Activated naive CD4-positive, alpha-beta T cell treated with anti-CD3 and anti-CD28 coated beads for 36 hours (primary cell): ENCODE results near the gene FAM47E. TPM values are rescaled to one million over a fixed set of nuclear protein-coding genes. Genes with fewer than 3 reads are reported as not detected.

Experiments used
- CTCF ChIA-PET: fragments of 350-600 bp; sonication (Branson Sonifier 250); formaldehyde crosslinking; loops from one replicate; lab custom pipeline; 2021; ENCODE audit warnings: antibody characterized with exemption; lab: Charles Lee
- DNase-seq: peaks from one replicate; pipeline ENCODE4 v3.0.0-alpha.2; 2020
- H3K27ac Mint-ChIP-seq: one replicate; pipeline ENCODE4 v1.8.0; 2021; ENCODE audit warnings: mild to moderate bottlenecking, mixed read lengths
- H3K27me3 Mint-ChIP-seq: one replicate; pipeline ENCODE4 v1.8.0; 2021; ENCODE audit warnings: low read depth, mixed read lengths
- H3K36me3 Mint-ChIP-seq: one replicate; pipeline ENCODE4 v1.8.0; 2021; ENCODE audit warnings: low read depth, mixed read lengths
- H3K4me1 Mint-ChIP-seq: one replicate; pipeline ENCODE4 v1.8.0; 2021; ENCODE audit warnings: low read depth, mixed read lengths
- H3K4me3 Mint-ChIP-seq: one replicate; pipeline ENCODE4 v1.8.0; 2021; ENCODE audit warnings: mild to moderate bottlenecking, moderate library complexity, mixed read lengths
- H3K9me3 Mint-ChIP-seq: one replicate; pipeline ENCODE4 v1.8.0; 2021; ENCODE audit warnings: mixed read lengths
- intact Hi-C: fragments of 100-400 bp; cut with micrococcal nuclease; formaldehyde crosslinking; loops from one replicate; pipeline ENCODE4 v1.15.1; 2023
- total RNA-seq, 2 experiments: library from RNA; stranded (reverse); gene quantifications; one replicate each; pipeline ENCODE4 v1.2.3, GENCODE V29; 2021

FAM47E gene
- total RNA-seq, 2 experiments from 2014 or later, result not detected

DNA sequence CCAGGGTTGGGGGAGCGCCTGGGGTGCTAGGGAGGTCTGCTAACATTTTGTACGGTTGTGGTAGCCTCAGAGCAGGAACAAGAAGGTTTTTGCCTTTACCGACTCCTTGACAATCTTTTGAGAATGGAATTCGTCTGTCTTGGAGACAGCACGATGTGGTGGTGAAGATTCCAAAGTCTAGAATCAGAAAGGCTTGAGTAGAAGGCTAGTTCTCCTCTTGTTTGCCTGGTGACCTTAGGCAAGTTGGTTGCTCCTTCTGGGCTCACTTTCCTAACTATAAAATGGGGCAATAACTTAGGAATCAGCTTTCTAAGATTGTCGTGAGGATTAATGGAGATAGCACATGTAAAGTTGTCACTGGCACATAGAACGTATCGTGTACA, 741 bp downstream of the FAM47E start:
- intact Hi-C loops, result loop anchor here (5.0 kb wide), 1 partner anchor 125 kb away; no protein-coding TSS in a partner anchor
- no peak overlapping the region for H3K4me3 Mint-ChIP-seq
- no peak overlapping the region for H3K27ac Mint-ChIP-seq
- H3K9me3 Mint-ChIP-seq, result no peaks in the 10 kb centered on the region
- CTCF ChIA-PET, result interaction anchor here (0.9 to 3.3 kb wide), 3 partner anchors 55 to 125 kb away, joined by 4 to 11 read pairs (median 11); no protein-coding TSS in a partner anchor
- no peaks in the 10 kb centered on the region for H3K36me3 Mint-ChIP-seq
- peaks cover 39% of the 10 kb centered on the region for H3K27me3 Mint-ChIP-seq
- peaks cover 4% of the 10 kb centered on the region for H3K4me1 Mint-ChIP-seq
- DNase-seq, result no peak

DNA sequence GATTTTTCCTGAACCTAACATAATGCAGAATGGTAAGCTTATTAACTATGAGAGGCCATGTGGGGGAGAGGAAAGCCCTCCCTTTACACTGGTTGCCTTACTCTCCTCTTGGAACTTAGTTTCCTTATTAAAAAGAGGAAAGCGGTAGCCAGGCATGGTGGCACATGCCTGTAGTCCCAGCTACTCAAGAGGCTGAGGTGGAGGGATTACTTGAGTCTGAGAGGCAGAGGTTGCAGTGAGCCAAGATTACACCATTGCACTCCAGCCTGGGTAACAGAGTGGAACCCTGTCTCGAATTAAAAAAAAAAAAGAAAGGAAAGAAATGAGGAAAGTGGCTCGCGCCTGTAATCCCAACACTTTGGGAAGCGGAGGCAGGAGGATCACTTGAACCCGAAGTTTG, 2.0 kb downstream of the FAM47E start:
- H3K36me3 Mint-ChIP-seq, result no peaks in the 10 kb centered on the region
- intact Hi-C loops, result loop anchor here (5.0 kb wide), 1 partner anchor 124 kb away; no protein-coding TSS in a partner anchor
- CTCF ChIA-PET, result interaction anchor here (0.6 to 3.3 kb wide), 3 partner anchors 34 to 124 kb away, joined by 3 to 11 read pairs (median 11); no protein-coding TSS in a partner anchor
- H3K27ac Mint-ChIP-seq, result no peak overlapping the region
- no peak overlapping the region for H3K4me3 Mint-ChIP-seq
- H3K4me1 Mint-ChIP-seq, result peaks cover 4% of the 10 kb centered on the region
- H3K9me3 Mint-ChIP-seq, result no peaks in the 10 kb centered on the region
- DNase-seq, result no peak
- H3K27me3 Mint-ChIP-seq, result peaks cover 41% of the 10 kb centered on the region

DNA sequence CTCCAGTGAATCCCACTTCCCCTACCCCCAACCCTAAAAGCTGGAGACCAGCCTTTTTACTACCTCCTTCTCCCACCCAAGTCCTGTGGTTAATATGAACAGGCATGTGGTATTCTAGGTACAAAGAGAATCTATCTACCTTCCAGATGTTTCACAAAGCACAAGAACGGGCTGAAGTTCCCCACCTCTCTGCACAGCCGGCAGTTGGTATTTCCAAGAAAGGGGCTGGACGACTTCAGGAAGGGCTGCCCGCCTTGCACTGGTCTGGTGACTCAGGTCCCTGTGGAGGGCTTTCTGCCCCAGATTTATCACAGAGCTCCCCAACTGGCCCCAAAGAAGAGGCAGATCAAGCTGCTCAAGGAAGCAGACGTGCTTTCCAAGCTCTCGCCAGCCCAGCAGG, 4.5 kb downstream of the FAM47E start:
- CTCF ChIA-PET, result no interaction called here
- Mint-ChIP-seq H3K4me3 (no peak overlapping the region), H3K27ac (no peak overlapping the region), H3K27me3 (peaks cover 29% of the 10 kb centered on the region), H3K9me3 (no peaks in the 10 kb centered on the region), H3K4me1 (peaks cover 4% of the 10 kb centered on the region), H3K36me3 (no peaks in the 10 kb centered on the region)
- no peak for DNase-seq
- intact Hi-C loops, result no loop called here

DNA sequence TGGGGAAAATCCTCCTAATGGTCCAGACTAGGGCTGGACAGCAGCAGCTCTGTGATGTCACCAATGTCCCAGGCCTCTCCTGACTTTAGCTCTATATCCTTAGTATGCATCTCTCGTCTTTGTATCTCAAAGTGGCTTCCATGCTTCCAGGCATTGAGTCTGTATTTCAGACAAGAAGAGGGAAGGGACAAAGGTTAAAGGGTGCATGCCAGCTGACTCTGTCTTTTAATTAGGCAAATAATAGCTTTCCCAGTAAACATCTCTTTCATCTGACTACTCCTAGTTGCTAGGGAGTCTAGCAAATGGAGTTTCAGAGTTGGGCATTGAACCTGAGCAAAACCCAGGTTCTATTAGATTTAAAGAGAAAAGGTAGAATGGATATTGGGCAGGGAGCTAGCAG, 5.4 kb downstream of the FAM47E start:
- Mint-ChIP-seq H3K27me3 (peaks cover 25% of the 10 kb centered on the region), H3K4me1 (no peaks in the 10 kb centered on the region), H3K27ac (no peak overlapping the region), H3K9me3 (no peaks in the 10 kb centered on the region), H3K36me3 (no peaks in the 10 kb centered on the region), H3K4me3 (no peak overlapping the region)
- intact Hi-C loops, result no loop called here
- CTCF ChIA-PET, result no interaction called here
- no peak for DNase-seq

DNA sequence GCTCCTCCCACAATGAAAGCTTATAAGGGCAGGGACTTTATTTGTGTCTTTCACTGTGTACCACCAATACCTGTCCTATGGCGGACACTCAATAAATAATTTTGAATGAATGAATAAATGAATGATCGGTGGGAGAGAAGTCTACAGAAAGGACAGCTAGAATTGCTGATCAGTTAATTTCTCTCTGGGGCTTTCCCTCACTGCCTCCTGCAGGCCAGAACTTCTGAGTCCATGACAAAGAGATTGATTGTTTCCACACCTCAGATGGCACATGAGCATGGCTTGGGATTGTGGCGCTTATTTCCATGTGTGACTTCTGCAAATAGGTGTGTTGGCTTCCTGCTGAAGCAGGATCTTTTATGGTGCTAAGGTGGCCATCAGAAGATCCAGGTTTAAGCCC, 6.3 kb downstream of the FAM47E start:
- Mint-ChIP-seq H3K27ac (no peak overlapping the region), H3K36me3 (no peaks in the 10 kb centered on the region), H3K27me3 (peaks cover 22% of the 10 kb centered on the region), H3K9me3 (no peaks in the 10 kb centered on the region), H3K4me3 (no peak overlapping the region), H3K4me1 (no peaks in the 10 kb centered on the region)
- DNase-seq, result no peak
- CTCF ChIA-PET, result no interaction called here
- intact Hi-C loops, result no loop called here

DNA sequence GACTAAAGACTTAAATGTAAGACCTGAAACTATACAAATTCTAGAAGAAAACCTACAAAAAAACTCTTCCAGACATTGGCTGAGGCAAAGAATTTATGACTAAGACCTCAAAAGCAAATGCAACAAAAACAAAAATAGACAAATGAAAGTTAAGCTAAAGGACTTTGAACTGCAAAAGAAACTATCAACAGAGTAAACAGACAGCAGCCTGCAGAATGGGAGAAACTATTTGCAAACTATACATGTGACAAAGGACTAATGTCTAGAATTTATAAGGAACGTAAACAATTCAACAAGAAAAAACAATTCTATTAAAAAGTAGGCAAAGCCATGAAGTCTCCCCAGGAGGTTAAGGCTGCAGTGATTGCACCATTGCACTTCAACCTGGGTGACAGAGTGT, 9.1 kb downstream of the FAM47E start:
- no peak for DNase-seq
- Mint-ChIP-seq H3K36me3 (no peaks in the 10 kb centered on the region), H3K27ac (no peak overlapping the region), H3K9me3 (no peaks in the 10 kb centered on the region), H3K27me3 (peaks cover 12% of the 10 kb centered on the region), H3K4me3 (no peak overlapping the region), H3K4me1 (no peaks in the 10 kb centered on the region)
- CTCF ChIA-PET, result interaction anchor here (1.0 to 1.1 kb wide), 2 partner anchors 18 to 81 kb away, joined by 3 to 6 read pairs; no protein-coding TSS in a partner anchor
- intact Hi-C loops, result no loop called here

DNA sequence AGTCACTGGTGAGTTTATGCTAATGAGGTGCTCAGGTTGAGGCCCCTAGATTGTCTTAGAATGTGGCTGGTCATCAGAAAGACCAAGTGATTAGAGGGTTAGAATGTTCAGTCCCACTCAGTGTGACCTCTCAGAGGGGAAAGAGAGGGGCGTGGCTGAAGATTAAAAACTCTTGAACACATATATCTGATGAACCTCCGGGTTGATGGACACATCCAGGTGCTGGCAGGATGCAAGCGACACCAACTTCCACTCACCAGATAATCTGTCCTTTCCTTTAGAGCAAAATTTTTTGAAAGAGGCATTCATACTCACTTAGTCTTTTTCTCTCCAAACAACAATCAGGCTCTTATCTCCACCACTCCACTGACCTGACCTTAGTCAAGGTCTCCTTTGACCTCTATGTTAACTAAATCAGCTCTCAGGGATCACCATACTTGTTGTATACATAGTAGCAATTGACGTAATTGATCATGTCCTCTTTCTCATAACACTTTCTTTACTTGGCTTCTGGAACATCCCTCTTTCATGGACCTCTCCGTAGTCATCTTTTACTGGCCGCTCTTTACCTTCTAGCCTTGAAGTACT, 14.2 kb downstream of the FAM47E start:
- DNase-seq, result no peak
- Mint-ChIP-seq H3K27me3 (peaks cover 2% of the 10 kb centered on the region), H3K36me3 (no peaks in the 10 kb centered on the region), H3K4me1 (no peaks in the 10 kb centered on the region), H3K27ac (no peak overlapping the region), H3K4me3 (no peak overlapping the region), H3K9me3 (no peaks in the 10 kb centered on the region)
- intact Hi-C loops, result no loop called here
- CTCF ChIA-PET, result no interaction called here

DNA sequence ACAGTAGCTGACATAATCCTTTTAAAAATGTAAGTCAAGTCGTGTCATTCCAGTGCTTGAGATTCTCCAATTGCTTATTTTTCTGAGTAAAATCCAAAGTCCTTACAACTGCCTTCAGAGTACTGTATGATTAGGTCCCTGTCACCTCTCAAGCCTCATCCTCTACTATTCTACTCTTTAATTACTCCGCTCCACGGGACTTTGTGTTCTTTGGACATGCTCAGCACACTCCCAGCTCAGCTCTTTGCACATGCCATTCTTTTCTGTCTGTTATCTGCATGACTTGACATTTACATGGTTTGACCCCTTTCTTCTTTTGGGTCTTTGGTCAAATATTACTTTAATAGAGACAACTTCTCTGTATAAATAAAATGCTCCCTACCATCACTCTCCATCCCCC, 15.1 kb downstream of the FAM47E start:
- DNase-seq, result no peak
- Mint-ChIP-seq H3K4me1 (no peaks in the 10 kb centered on the region), H3K9me3 (no peaks in the 10 kb centered on the region), H3K27ac (no peak overlapping the region), H3K27me3 (peaks cover 3% of the 10 kb centered on the region), H3K4me3 (no peak overlapping the region), H3K36me3 (no peaks in the 10 kb centered on the region)
- CTCF ChIA-PET, result no interaction called here
- intact Hi-C loops, result no loop called here

DNA sequence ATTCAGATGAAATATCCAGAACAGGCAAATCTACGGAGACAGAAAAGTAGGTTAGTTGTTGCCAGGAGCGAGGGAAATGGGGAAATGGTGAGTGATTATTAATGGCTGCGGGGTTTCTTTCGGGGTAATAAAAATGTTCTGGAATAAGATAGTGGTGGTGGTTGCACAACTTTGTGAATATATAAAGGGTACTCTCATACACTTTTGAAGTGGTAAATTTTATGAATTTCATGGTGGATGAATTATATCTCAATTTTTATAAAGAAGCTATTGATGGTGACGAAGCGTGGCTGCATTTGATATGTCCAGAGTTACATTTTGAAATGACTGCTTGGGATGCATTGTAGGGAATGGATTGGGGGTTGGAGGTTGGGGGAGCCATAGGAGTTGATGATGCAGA, 16.3 kb downstream of the FAM47E start:
- Mint-ChIP-seq H3K9me3 (no peaks in the 10 kb centered on the region), H3K4me1 (no peaks in the 10 kb centered on the region), H3K36me3 (no peaks in the 10 kb centered on the region), H3K4me3 (no peak overlapping the region), H3K27me3 (peaks cover 3% of the 10 kb centered on the region), H3K27ac (no peak overlapping the region)
- CTCF ChIA-PET, result no interaction called here
- DNase-seq, result no peak
- intact Hi-C loops, result no loop called here

DNA sequence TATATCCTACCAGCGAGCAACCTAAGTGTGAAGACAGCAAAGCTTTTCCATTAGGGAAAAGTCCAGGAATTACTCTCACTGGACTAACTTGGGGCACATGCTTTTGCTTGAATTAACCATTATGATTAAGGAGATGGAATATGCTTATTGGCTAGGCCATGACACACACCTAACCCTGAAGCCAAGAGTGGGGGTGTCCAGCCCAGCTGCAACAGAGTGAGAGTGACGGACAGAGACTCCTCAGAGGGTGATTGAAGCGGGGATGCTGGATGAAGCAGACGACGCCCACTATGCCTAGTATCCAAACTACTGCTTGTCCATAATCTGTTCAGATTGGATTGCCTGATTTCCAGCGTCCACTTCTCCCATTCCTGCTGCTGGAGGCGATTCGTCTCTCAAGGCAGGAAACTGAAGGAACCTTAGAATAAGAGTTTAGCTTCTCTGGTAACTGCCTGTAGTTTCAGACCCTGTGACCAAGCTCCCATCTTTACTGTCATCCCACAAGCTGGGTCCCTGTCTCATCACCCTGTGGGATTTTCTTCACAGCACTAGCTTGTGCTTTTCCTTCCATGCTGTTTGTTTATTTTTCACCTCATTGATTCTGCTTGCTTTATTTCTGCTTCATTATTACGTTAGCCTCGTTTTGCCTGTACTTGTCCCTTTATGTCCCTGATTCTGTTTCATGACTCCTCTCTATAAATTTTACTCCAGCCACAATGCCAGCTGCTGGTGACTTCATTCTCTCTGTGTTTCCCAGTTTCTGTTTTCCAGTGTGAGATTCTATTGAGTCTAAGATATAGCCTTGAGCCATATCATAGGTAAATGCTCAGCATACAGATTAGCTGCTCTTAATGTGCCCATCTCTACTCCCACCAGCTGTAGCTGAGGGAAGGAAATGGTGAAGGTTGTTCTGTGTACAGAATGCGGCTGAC, 19.0 kb downstream of the FAM47E start:
- no peaks in the 10 kb centered on the region for H3K4me1 Mint-ChIP-seq
- H3K9me3 Mint-ChIP-seq, result no peaks in the 10 kb centered on the region
- DNase-seq, result no peak
- H3K4me3 Mint-ChIP-seq, result no peak overlapping the region
- H3K36me3 Mint-ChIP-seq, result no peaks in the 10 kb centered on the region
- CTCF ChIA-PET, result interaction anchor here (0.6 to 1.1 kb wide), 3 partner anchors 85 to 120 kb away, joined by 3 to 4 read pairs (median 4); no protein-coding TSS in a partner anchor
- no peak overlapping the region for H3K27ac Mint-ChIP-seq
- H3K27me3 Mint-ChIP-seq, result peaks cover 3% of the 10 kb centered on the region
- intact Hi-C loops, result no loop called here

DNA sequence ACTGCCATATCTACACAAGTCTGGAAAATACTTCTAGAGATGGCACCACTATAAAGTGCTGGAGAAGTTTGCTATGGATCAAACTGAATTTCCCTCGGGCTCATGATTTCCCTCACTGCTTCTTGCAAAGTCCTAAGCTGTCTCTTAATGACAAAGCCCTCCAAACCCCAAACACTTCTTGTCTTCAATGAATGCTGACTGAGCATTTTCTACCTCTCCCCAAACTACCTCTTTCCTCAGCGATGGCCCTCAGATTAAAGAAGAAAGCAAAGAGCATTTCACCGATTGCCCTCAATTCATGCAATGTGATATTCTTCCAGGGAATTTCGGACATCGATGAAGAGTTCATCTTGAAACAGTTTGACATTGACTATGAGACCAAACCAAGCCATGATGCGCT, 19.7 kb downstream of the FAM47E start:
- no peak overlapping the region for H3K4me3 Mint-ChIP-seq
- H3K36me3 Mint-ChIP-seq, result no peaks in the 10 kb centered on the region
- no peak for DNase-seq
- H3K27ac Mint-ChIP-seq, result no peak overlapping the region
- peaks cover 5% of the 10 kb centered on the region for H3K27me3 Mint-ChIP-seq
- H3K4me1 Mint-ChIP-seq, result no peaks in the 10 kb centered on the region
- H3K9me3 Mint-ChIP-seq, result no peaks in the 10 kb centered on the region
- intact Hi-C loops, result no loop called here
- CTCF ChIA-PET, result interaction anchor here (1.1 kb wide), 1 partner anchor 106 kb away, joined by 3 read pairs; no protein-coding TSS in a partner anchor

DNA sequence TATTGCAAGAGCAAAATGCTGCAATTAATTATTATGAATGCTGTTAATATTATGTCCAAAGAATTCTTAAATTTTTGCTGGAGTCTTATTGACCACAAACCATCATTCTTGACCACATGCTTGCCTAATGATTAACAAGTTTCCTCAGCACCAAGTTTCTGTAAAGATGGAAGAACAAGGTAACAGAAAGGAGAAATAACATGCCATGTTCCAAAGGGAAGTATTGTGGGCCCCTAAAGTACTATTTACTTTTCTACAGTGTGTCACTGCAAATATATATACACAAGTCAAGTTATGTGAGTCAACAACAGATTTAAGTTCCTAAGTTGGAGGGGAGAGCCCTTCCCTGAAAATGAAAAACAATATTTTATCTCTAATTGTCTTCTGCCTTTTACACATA, 20.6 kb downstream of the FAM47E start:
- intact Hi-C loops, result no loop called here

More for the DNA sequence above, 20.6 kb downstream of the FAM47E start:
- no peak for DNase-seq
- CTCF ChIA-PET, result interaction anchor here (1.1 kb wide), 1 partner anchor 105 kb away, joined by 3 read pairs; no protein-coding TSS in a partner anchor
- H3K27ac Mint-ChIP-seq, result no peak overlapping the region
- H3K9me3 Mint-ChIP-seq, result no peaks in the 10 kb centered on the region
- no peaks in the 10 kb centered on the region for H3K36me3 Mint-ChIP-seq
- H3K4me1 Mint-ChIP-seq, result no peaks in the 10 kb centered on the region
- H3K4me3 Mint-ChIP-seq, result no peak overlapping the region
- H3K27me3 Mint-ChIP-seq, result peaks cover 7% of the 10 kb centered on the region
